WTC11 (cell line): Measurements from ENCODE around the gene C1QL1. TPM values are rescaled to one million over a fixed set of nuclear protein-coding genes. Genes with fewer than 3 reads are reported as not detected.

Experiments used
- ATAC-seq: fragments of 200-7000 bp; cut with Tn5 transposase; 2 replicates; pipeline ENCODE4 v1.10.0; 2021; ENCODE audit warnings: mild to moderate bottlenecking, moderate library complexity
- CTCF ChIA-PET: fragments of 300-600 bp; sonication (Branson Sonifier 250); formaldehyde crosslinking; loops from one replicate; lab custom pipeline; 2021; ENCODE audit warnings: antibody characterized with exemption; lab: Charles Lee
- POLR2A ChIA-PET: fragments of 350-600 bp; sonication (Branson Sonifier 250); formaldehyde crosslinking; loops from one replicate; lab custom pipeline; 2021; ENCODE audit warnings: antibody characterized with exemption; lab: Charles Lee
- DNase-seq: peaks from one replicate; pipeline ENCODE4 v3.0.0; 2021; ENCODE audit warnings: low spot score
- H3K27ac Mint-ChIP-seq: 2 replicates; pipeline ENCODE4 v1.8.0; 2021; ENCODE audit warnings: mixed read lengths
- H3K27me3 Mint-ChIP-seq: 2 replicates; pipeline ENCODE4 v1.8.0; 2021; ENCODE audit warnings: low read depth, mild to moderate bottlenecking, moderate library complexity, mixed read lengths
- H3K36me3 Mint-ChIP-seq: 2 replicates; pipeline ENCODE4 v1.8.0; 2021; ENCODE audit warnings: mixed read lengths
- H3K4me1 Mint-ChIP-seq: 2 replicates; pipeline ENCODE4 v1.8.0; 2022; ENCODE audit warnings: mixed read lengths
- H3K4me3 Mint-ChIP-seq: 2 replicates; pipeline ENCODE4 v1.8.0; 2021; ENCODE audit warnings: mild to moderate bottlenecking, moderate library complexity, mixed read lengths
- H3K9me3 Mint-ChIP-seq: 2 replicates; pipeline ENCODE4 v1.8.0; 2021; ENCODE audit warnings: mixed read lengths
- AFF4 ChIP-seq: sonication (generic); formaldehyde crosslinking; IDR thresholded peaks from 2 replicates; pipeline ENCODE4 v1.8.1; 2023; ENCODE audit warnings: mild to moderate bottlenecking, missing genetic modification reagents, borderline replicate concordance
- E2F5 ChIP-seq: sonication (generic); formaldehyde crosslinking; IDR thresholded peaks from 2 replicates; pipeline ENCODE4 v1.8.1; 2022; ENCODE audit warnings: mild to moderate bottlenecking, moderate library complexity, missing genetic modification reagents
- MAX ChIP-seq: sonication (generic); formaldehyde crosslinking; IDR thresholded peaks from 2 replicates; pipeline ENCODE4 v1.8.0; 2022; ENCODE audit warnings: mild to moderate bottlenecking, missing genetic modification reagents
- MLX ChIP-seq: sonication (generic); formaldehyde crosslinking; IDR thresholded peaks from 2 replicates; pipeline ENCODE4 v1.8.1; 2023; ENCODE audit warnings: mild to moderate bottlenecking, missing genetic modification reagents, moderate library complexity
- NFATC4 ChIP-seq: fragments of 250-450 bp; sonication (Bioruptor Pico); IDR thresholded peaks from 2 replicates; pipeline ENCODE4 v1.9.0; 2021; ENCODE audit warnings: mild to moderate bottlenecking
- OVOL2 ChIP-seq: fragments of 250-450 bp; sonication (Bioruptor Pico); IDR thresholded peaks from 2 replicates; pipeline ENCODE4 v1.9.0; 2021; ENCODE audit warnings: mild to moderate bottlenecking, borderline replicate concordance
- PRDM15 ChIP-seq: sonication (generic); formaldehyde crosslinking; IDR thresholded peaks from 2 replicates; pipeline ENCODE4 v1.8.0; 2022; ENCODE audit warnings: missing genetic modification reagents
- TEAD1 ChIP-seq: sonication (generic); formaldehyde crosslinking; IDR thresholded peaks from 2 replicates; pipeline ENCODE4 v1.8.0; 2022; ENCODE audit warnings: mild to moderate bottlenecking, missing genetic modification reagents
- ZMAT4 ChIP-seq: fragments of 250-450 bp; sonication (Bioruptor Pico); IDR thresholded peaks from 2 replicates; pipeline ENCODE4 v1.9.0; 2021; ENCODE audit warnings: mild to moderate bottlenecking
- ZNF138 ChIP-seq: sonication (generic); formaldehyde crosslinking; conservative IDR thresholded peaks from 2 replicates; pipeline ENCODE4 v1.8.1; 2022; ENCODE audit warnings: mild to moderate bottlenecking, moderate library complexity, missing genetic modification reagents
- ZNF219 ChIP-seq: sonication (generic); formaldehyde crosslinking; IDR thresholded peaks from 2 replicates; pipeline ENCODE4 v1.8.0; 2023; ENCODE audit warnings: missing genetic modification reagents, mild to moderate bottlenecking, borderline replicate concordance
- ZNF512 ChIP-seq: sonication (generic); formaldehyde crosslinking; IDR thresholded peaks from 2 replicates; pipeline ENCODE4 v1.8.1; 2022; ENCODE audit warnings: missing genetic modification reagents, borderline replicate concordance
- ZNF671 ChIP-seq: fragments of 250-450 bp; sonication (Bioruptor Pico); IDR thresholded peaks from 2 replicates; pipeline ENCODE4 v1.8.0; 2021; ENCODE audit warnings: mild to moderate bottlenecking
- total RNA-seq: library from RNA; stranded (reverse); gene quantifications from 3 replicates; pipeline ENCODE4 v1.2.3, GENCODE V29; 2021

C1QL1 gene
- total RNA-seq, 1 experiment from 2014 or later: 13.4 TPM

GRCh38 chr17:44989552-44990138, 21.5 kb upstream of the C1QL1 start (continued):
- TF ChIP-seq AFF4 (CRISPR knock-in tag) (no peak), ZNF671 (CRISPR knock-in tag) (no peak), MLX (CRISPR knock-in tag) (no peak), ZNF219 (CRISPR knock-in tag) (no peak), OVOL2 (no peak), ZMAT4 (CRISPR knock-in tag) (no peak), NFATC4 (no peak), TEAD1 (CRISPR knock-in tag) (no peak)

- TF ChIP-seq ZNF512 (CRISPR knock-in tag): no peak
- peak; percentile 38 for TF ChIP-seq MAX
- TF ChIP-seq E2F5 (CRISPR knock-in tag): peak; percentile 51; the same call in 1 of the 2 replicates
- TF ChIP-seq PRDM15 (CRISPR knock-in tag): no peak
- TF ChIP-seq ZNF138 (CRISPR knock-in tag): no peak
- ChIA-PET POLR2A (interaction anchor here (0.6 to 1.7 kb wide), 2 partner anchors 20 to 433 kb away, joined by 3 to 8 read pairs; partner anchors contain the start of gene C1QL1), CTCF (interaction anchor here (0.8 to 2.9 kb wide), 22 partner anchors 8 to 212 kb away, joined by 3 to 25 read pairs (median 5); partner anchors contain the start of genes ACBD4 and C1QL1)
- Mint-ChIP-seq H3K4me1 (peaks cover 34% of the 10 kb centered on the region), H3K27me3 (peaks cover 9% of the 10 kb centered on the region), H3K4me3 (peak overlapping the region; percentile 67), H3K9me3 (no peaks in the 10 kb centered on the region), H3K27ac (peak overlapping the region; percentile 79), H3K36me3 (no peaks in the 10 kb centered on the region)
- peak; percentile 4 for ATAC-seq
- DNase-seq: peak; percentile 33
These were observed 20.2 kb upstream of the C1QL1 start for GRCh38 chr17:44988044-44988942.
